ENCODE results near the gene OXER1. TPM values are rescaled to one million over a fixed set of nuclear protein-coding genes. Genes with fewer than 3 reads are reported as not detected.

OXER1 gene
- total and polyA plus RNA-seq, 7 experiments from 2014 or later = 0.12 to 3.0 (median 0.36) TPM; not detected in 3

GRCh38 chr2:42787424-42787787 lies 23.5 kb upstream of the OXER1 start:
- peaks cover 4 to 16% (median 14%) of the 10 kb centered on the region in 7 donors for H3K4me1 Mint-ChIP-seq
- H3K36me3 Mint-ChIP-seq = peaks cover 5 to 17% (median 8%) of the 10 kb centered on the region in 5 donors
- no peaks in the 10 kb centered on the region for H3K36me3 ChIP-seq (ENCODE audit: control insufficient read depth in 2 of 3, insufficient read depth in 3 of 3, low read length in 3 of 3)
- peaks cover 0 to 4% (median 0%) of the 10 kb centered on the region in 11 donors for H3K9me3 Mint-ChIP-seq
- peaks cover 24 to 32% (median 30%) of the 10 kb centered on the region in 5 donors for H3K27me3 Mint-ChIP-seq
- ChIA-PET CTCF (no interaction called here), POLR2A (no interaction called here)
- peaks cover 0 to 4% of the 10 kb centered on the region in 2 donors for H3K4me1 ChIP-seq (ENCODE audit: control insufficient read depth in 2 of 2, insufficient read depth in 2 of 2, low read length in 2 of 2)
- H3K27me3 ChIP-seq (ENCODE audit: control insufficient read depth in 2 of 2, insufficient read depth in 2 of 2, low read length in 2 of 2) = peaks cover 0 to 3% of the 10 kb centered on the region in 2 donors
- H3K4me3 Mint-ChIP-seq = no peak overlapping the region
- ATAC-seq (no peak), DNase-seq (no peak)
- no peak overlapping the region for H3K27ac Mint-ChIP-seq
- intact Hi-C loops (cut with micrococcal nuclease) = no loop called here
- no peak overlapping the region for H3K27ac ChIP-seq (ENCODE audit: low read depth, low read length)
- H3K9me3 ChIP-seq (ENCODE audit: control insufficient read depth in 2 of 3, low read length in 3 of 3) = no peaks in the 10 kb centered on the region
- no peak overlapping the region for H3K4me3 ChIP-seq (ENCODE audit: low read length)

- H3K4me1 ChIP-seq (ENCODE audit: control insufficient read depth in 2 of 2, insufficient read depth in 2 of 2, low read length in 2 of 2) = no peaks in the 10 kb centered on the region
- H3K27ac ChIP-seq (ENCODE audit: low read depth, low read length) = no peak overlapping the region
- POLR2A ChIA-PET = no interaction called here
- H3K36me3 Mint-ChIP-seq = peaks cover 3 to 23% (median 10%) of the 10 kb centered on the region in 5 donors
- peaks cover 19 to 27% (median 26%) of the 10 kb centered on the region in 5 donors for H3K27me3 Mint-ChIP-seq
- peaks cover 1 to 11% (median 9%) of the 10 kb centered on the region in 7 donors for H3K4me1 Mint-ChIP-seq
- H3K27me3 ChIP-seq (ENCODE audit: control insufficient read depth in 2 of 2, insufficient read depth in 2 of 2, low read length in 2 of 2) = peaks cover 0 to 3% of the 10 kb centered on the region in 2 donors
- CTCF ChIA-PET = no interaction called here
- DNase-seq (no peak), ATAC-seq (no peak)
- H3K36me3 ChIP-seq (ENCODE audit: control insufficient read depth in 2 of 3, insufficient read depth in 3 of 3, low read length in 3 of 3) = no peaks in the 10 kb centered on the region
- H3K4me3 Mint-ChIP-seq = no peak overlapping the region
- H3K4me3 ChIP-seq (ENCODE audit: low read length) = no peak overlapping the region
- no peak overlapping the region for H3K27ac Mint-ChIP-seq
- intact Hi-C loops (cut with micrococcal nuclease) = no loop called here
- no peaks in the 10 kb centered on the region for H3K9me3 ChIP-seq (ENCODE audit: control insufficient read depth in 2 of 3, low read length in 3 of 3)
- H3K9me3 Mint-ChIP-seq = peaks cover 0 to 10% (median 0%) of the 10 kb centered on the region in 11 donors
These were observed 22.8 kb upstream of the OXER1 start for GRCh38 chr2:42786561-42787345.

DNA sequence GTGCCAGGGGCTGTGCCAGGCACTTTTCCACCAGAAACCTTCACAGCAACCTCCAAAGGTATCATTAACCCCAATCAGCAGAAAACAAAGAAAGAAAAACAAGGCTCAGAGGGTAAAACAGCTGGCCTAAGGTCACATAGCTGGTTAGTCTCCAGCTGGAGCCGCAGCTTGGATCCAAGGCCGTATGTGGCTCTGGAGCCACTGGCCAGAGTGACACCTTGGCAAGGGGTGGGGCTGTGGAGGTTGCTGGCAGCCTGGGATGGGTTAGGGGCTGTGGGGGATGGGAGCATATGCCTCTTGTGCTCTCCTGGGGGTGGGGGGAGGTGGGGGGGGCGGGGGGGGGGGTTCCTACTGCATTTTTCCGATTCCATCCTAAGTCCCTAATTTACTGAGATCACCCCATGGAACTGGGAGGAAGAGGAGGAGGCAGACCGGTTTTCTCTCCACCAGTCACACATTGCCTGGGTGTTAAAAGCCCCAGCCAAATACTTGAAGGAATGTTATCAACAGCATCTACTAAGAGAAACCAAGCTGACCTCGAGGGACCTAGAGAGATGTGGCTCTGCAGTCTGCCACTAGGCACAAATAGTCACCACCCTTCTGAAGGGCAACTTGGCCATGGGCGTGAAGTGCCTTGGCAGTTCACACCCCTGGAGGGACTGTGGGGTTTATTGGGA lies 20.4 kb upstream of the OXER1 start:
- Mint-ChIP-seq H3K9me3 (peaks cover 0 to 20% (median 0%) of the 10 kb centered on the region in 11 donors), H3K4me1 (no peaks in the 10 kb centered on the region), H3K27ac (no peak overlapping the region), H3K27me3 (peaks cover 0 to 9% (median 7%) of the 10 kb centered on the region in 5 donors), H3K36me3 (peaks cover 0 to 19% (median 10%) of the 10 kb centered on the region in 5 donors), H3K4me3 (no peak overlapping the region)
- no peak for ATAC-seq
- no peak for DNase-seq
- no peaks in the 10 kb centered on the region for H3K9me3 ChIP-seq (ENCODE audit: control insufficient read depth in 2 of 3, low read length in 3 of 3)
- POLR2A ChIA-PET = no interaction called here
- H3K4me3 ChIP-seq (ENCODE audit: low read length) = no peak overlapping the region
- H3K4me1 ChIP-seq (ENCODE audit: control insufficient read depth in 2 of 2, insufficient read depth in 2 of 2, low read length in 2 of 2) = no peaks in the 10 kb centered on the region
- CTCF ChIA-PET = no interaction called here
- no peaks in the 10 kb centered on the region for H3K27me3 ChIP-seq (ENCODE audit: control insufficient read depth in 2 of 2, insufficient read depth in 2 of 2, low read length in 2 of 2)
- H3K27ac ChIP-seq (ENCODE audit: low read depth, low read length) = no peak overlapping the region
- intact Hi-C loops (cut with micrococcal nuclease) = no loop called here
- H3K36me3 ChIP-seq (ENCODE audit: control insufficient read depth in 2 of 3, insufficient read depth in 3 of 3, low read length in 3 of 3) = no peaks in the 10 kb centered on the region

GRCh38 chr2:42783511-42783910 lies 19.6 kb upstream of the OXER1 start:
- no peaks in the 10 kb centered on the region for H3K36me3 ChIP-seq (ENCODE audit: control insufficient read depth in 2 of 3, insufficient read depth in 3 of 3, low read length in 3 of 3)
- H3K36me3 Mint-ChIP-seq = peaks cover 0 to 19% (median 10%) of the 10 kb centered on the region in 5 donors
- no peak overlapping the region for H3K27ac Mint-ChIP-seq
- DNase-seq (no peak), ATAC-seq (no peak)
- no peaks in the 10 kb centered on the region for H3K27me3 ChIP-seq (ENCODE audit: control insufficient read depth in 2 of 2, insufficient read depth in 2 of 2, low read length in 2 of 2)
- ChIA-PET POLR2A (no interaction called here), CTCF (no interaction called here)
- H3K4me3 ChIP-seq (ENCODE audit: low read length) = no peak overlapping the region
- peaks cover 0 to 5% (median 2%) of the 10 kb centered on the region in 5 donors for H3K27me3 Mint-ChIP-seq
- peaks cover 0 to 20% (median 0%) of the 10 kb centered on the region in 11 donors for H3K9me3 Mint-ChIP-seq
- H3K9me3 ChIP-seq (ENCODE audit: control insufficient read depth in 2 of 3, low read length in 3 of 3) = no peaks in the 10 kb centered on the region
- H3K4me1 ChIP-seq (ENCODE audit: control insufficient read depth in 2 of 2, insufficient read depth in 2 of 2, low read length in 2 of 2) = peaks cover 0 to under 1% of the 10 kb centered on the region in 2 donors
- H3K4me3 Mint-ChIP-seq = no peak overlapping the region
- peaks cover 0 to 2% (median 0%) of the 10 kb centered on the region in 7 donors for H3K4me1 Mint-ChIP-seq
- intact Hi-C loops (cut with micrococcal nuclease) = no loop called here
- H3K27ac ChIP-seq (ENCODE audit: low read depth, low read length) = no peak overlapping the region

DNA sequence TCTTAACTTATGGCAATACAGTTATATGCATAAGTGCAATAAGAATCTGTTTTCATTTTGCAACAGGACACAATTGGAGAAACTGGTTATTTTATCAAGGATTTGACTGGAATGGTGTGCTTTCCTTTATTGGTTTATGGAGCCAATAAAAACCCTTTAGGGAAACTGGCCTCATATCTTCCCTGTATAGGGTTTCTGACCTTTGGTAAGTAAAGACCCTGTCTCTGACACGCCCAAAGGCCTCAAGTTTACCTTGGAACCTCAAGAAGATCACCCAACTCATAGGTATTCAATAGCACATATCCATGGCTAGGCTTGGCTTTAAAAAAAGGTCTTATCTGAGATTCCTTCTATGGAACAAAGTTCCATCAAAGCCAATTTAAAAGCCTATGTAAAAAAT lies 17.2 kb upstream of the OXER1 start:
- H3K36me3 Mint-ChIP-seq = peaks cover 0 to 19% (median 15%) of the 10 kb centered on the region in 5 donors
- H3K27ac ChIP-seq (ENCODE audit: low read depth, low read length) = no peak overlapping the region
- intact Hi-C loops (cut with micrococcal nuclease) = no loop called here
- peaks cover 0 to 6% of the 10 kb centered on the region in 2 donors for H3K4me1 ChIP-seq (ENCODE audit: control insufficient read depth in 2 of 2, insufficient read depth in 2 of 2, low read length in 2 of 2)
- H3K4me3 Mint-ChIP-seq = peak overlapping the region in 1 of 10 donors; percentile 12
- POLR2A ChIA-PET = interaction anchor here (0.6 kb wide), 1 partner anchor 835 kb away, joined by 6 read pairs; no protein-coding TSS in a partner anchor
- H3K4me3 ChIP-seq (ENCODE audit: low read length) = no peak overlapping the region
- H3K4me1 Mint-ChIP-seq = peaks cover 0 to 20% (median 14%) of the 10 kb centered on the region in 7 donors
- no peaks in the 10 kb centered on the region for H3K27me3 ChIP-seq (ENCODE audit: control insufficient read depth in 2 of 2, insufficient read depth in 2 of 2, low read length in 2 of 2)
- ATAC-seq (no peak), DNase-seq (no peak)
- H3K9me3 ChIP-seq (ENCODE audit: control insufficient read depth in 2 of 3, low read length in 3 of 3) = no peaks in the 10 kb centered on the region
- no peaks in the 10 kb centered on the region for H3K27me3 Mint-ChIP-seq
- H3K9me3 Mint-ChIP-seq = peaks cover 0 to 30% (median 4%) of the 10 kb centered on the region in 11 donors
- CTCF ChIA-PET = no interaction called here
- no peaks in the 10 kb centered on the region for H3K36me3 ChIP-seq (ENCODE audit: control insufficient read depth in 2 of 3, insufficient read depth in 3 of 3, low read length in 3 of 3)
- H3K27ac Mint-ChIP-seq = no peak overlapping the region

- peaks cover 0 to 30% (median 4%) of the 10 kb centered on the region in 11 donors for H3K9me3 Mint-ChIP-seq
- H3K36me3 ChIP-seq (ENCODE audit: control insufficient read depth in 2 of 3, insufficient read depth in 3 of 3, low read length in 3 of 3) = no peaks in the 10 kb centered on the region
- peak overlapping the region in 6 of 10 donors; percentile 1 to 66 (median 36) for H3K4me3 Mint-ChIP-seq
- ChIA-PET POLR2A (interaction anchor here (0.6 kb wide), 2 partner anchors 22 to 41 kb away, joined by 3 read pairs; no protein-coding TSS in a partner anchor), CTCF (no interaction called here)
- no peaks in the 10 kb centered on the region for H3K9me3 ChIP-seq (ENCODE audit: control insufficient read depth in 2 of 3, low read length in 3 of 3)
- peaks cover 4 to 45% (median 25%) of the 10 kb centered on the region in 7 donors for H3K4me1 Mint-ChIP-seq
- intact Hi-C loops (cut with micrococcal nuclease) = loop anchor here in 1 of 2 donors (1.0 kb wide), 1 partner anchor 32 kb away; no protein-coding TSS in a partner anchor
- H3K4me1 ChIP-seq (ENCODE audit: control insufficient read depth in 2 of 2, insufficient read depth in 2 of 2, low read length in 2 of 2) = peaks cover 0 to 6% of the 10 kb centered on the region in 2 donors
- H3K27me3 Mint-ChIP-seq = no peaks in the 10 kb centered on the region
- ATAC-seq (no peak), DNase-seq (peak in 1 of 9 donors; percentile 7)
- H3K27me3 ChIP-seq (ENCODE audit: control insufficient read depth in 2 of 2, insufficient read depth in 2 of 2, low read length in 2 of 2) = no peaks in the 10 kb centered on the region
- peak overlapping the region in 6 of 9 donors; percentile 11 to 74 (median 68) for H3K27ac Mint-ChIP-seq
- H3K36me3 Mint-ChIP-seq = peaks cover 0 to 19% (median 15%) of the 10 kb centered on the region in 5 donors
- H3K27ac ChIP-seq (ENCODE audit: low read depth, low read length) = no peak overlapping the region
- H3K4me3 ChIP-seq (ENCODE audit: low read length) = no peak overlapping the region
These were observed 14.2 kb upstream of the OXER1 start for GRCh38 chr2:42777883-42778805.

Data from naive thymus-derived CD4-positive, alpha-beta T cell (primary cell).